Measurements from ENCODE around the gene CLEC4C.
"Not testable (repeated sequence)": the region's sequence is repeated elsewhere in the genome, so short reads cannot be mapped to it uniquely, and the experiment has no call there.

CLEC4C gene

GRCh38 chr12:7747246-7747645 is at the start of gene CLEC4C:
Gene CLEC4C (minus strand): TSS chr12:7747375. CDS start chr12:7747348, 27 bp downstream.
- no peaks in the 10 kb centered on the region for H3F3A ChIP-seq (ENCODE audit: control insufficient read depth, insufficient read depth)
- H3K9me3 ChIP-seq (ENCODE audit: control insufficient read depth, insufficient read depth, low read length): no peaks in the 10 kb centered on the region
- H3K36me3 ChIP-seq (ENCODE audit: control insufficient read depth, low read length): no peaks in the 10 kb centered on the region
- H3K27ac ChIP-seq (ENCODE audit: low read depth, low read length): no peak within 1 kb of the TSS
- no peak for TF ChIP-seq EZH2phosphoT487 (IDR thresholded peaks at IDR 0.05; ENCODE audit: borderline replicate concordance, low read length)
- TF ChIP-seq CTCF (IDR thresholded peaks at IDR 0.05; ENCODE audit: low read depth, low read length, poor library complexity, severe bottlenecking): no peak
- H3K79me2 ChIP-seq (ENCODE audit: control insufficient read depth, low read length): no peaks in the 10 kb centered on the region
- no peaks in the 10 kb centered on the region for H4K20me1 ChIP-seq (ENCODE audit: control insufficient read depth, insufficient read depth, low read depth, low read length)
- H3K4me2 ChIP-seq (ENCODE audit: low read length): no peak within 1 kb of the TSS
- H3K4me1 ChIP-seq (ENCODE audit: control insufficient read depth, low read length): no peaks in the 10 kb centered on the region
- H3K9me2 ChIP-seq (replicated peaks; ENCODE audit: control insufficient read depth, low read length): no peaks in the 10 kb centered on the region
- H3K27me3 ChIP-seq (ENCODE audit: control insufficient read depth, low read length): no peaks in the 10 kb centered on the region
- H3K4me3 ChIP-seq (ENCODE audit: low read length): no peak within 1 kb of the TSS

GRCh38 chr12:7793211-7793610 is 46.0 kb upstream of the CLEC4C start:
- no peaks in the 10 kb centered on the region for H3F3A ChIP-seq (ENCODE audit: control insufficient read depth, insufficient read depth)

GRCh38 chr12:7788884-7789528 is 41.8 kb upstream of the CLEC4C start, which contains the start of gene NANOG:
Gene NANOG (plus strand): TSS chr12:7789402. CDS start chr12:7789615, 213 bp downstream.
- not testable (repeated sequence) for H3K27me3 ChIP-seq (ENCODE audit: control insufficient read depth, low read length); H3K4me3 ChIP-seq (ENCODE audit: low read length); H3K9me2 ChIP-seq (replicated peaks; ENCODE audit: control insufficient read depth, low read length); H3K4me1 ChIP-seq (ENCODE audit: control insufficient read depth, low read length); H3K79me2 ChIP-seq (ENCODE audit: control insufficient read depth, low read length); H3F3A ChIP-seq (ENCODE audit: control insufficient read depth, insufficient read depth); H4K20me1 ChIP-seq (ENCODE audit: control insufficient read depth, insufficient read depth, low read depth, low read length); H3K9me3 ChIP-seq (ENCODE audit: control insufficient read depth, insufficient read depth, low read length); H3K36me3 ChIP-seq (ENCODE audit: control insufficient read depth, low read length); H3K27ac ChIP-seq (ENCODE audit: low read depth, low read length); H3K4me2 ChIP-seq (ENCODE audit: low read length)

More at GRCh38 chr12:7793211-7793610, 46.0 kb upstream of the CLEC4C start:
- no peaks in the 10 kb centered on the region for H3K27me3 ChIP-seq (ENCODE audit: control insufficient read depth, low read length)
- no peaks in the 10 kb centered on the region for H4K20me1 ChIP-seq (ENCODE audit: control insufficient read depth, insufficient read depth, low read depth, low read length)
- no peaks in the 10 kb centered on the region for H3K4me1 ChIP-seq (ENCODE audit: control insufficient read depth, low read length)
- H3K79me2 ChIP-seq (ENCODE audit: control insufficient read depth, low read length): no peaks in the 10 kb centered on the region
- no peak overlapping the region for H3K27ac ChIP-seq (ENCODE audit: low read depth, low read length)
- H3K4me3 ChIP-seq (ENCODE audit: low read length): no peak overlapping the region
- H3K9me3 ChIP-seq (ENCODE audit: control insufficient read depth, insufficient read depth, low read length): no peaks in the 10 kb centered on the region
- H3K9me2 ChIP-seq (replicated peaks; ENCODE audit: control insufficient read depth, low read length): no peaks in the 10 kb centered on the region
- no peaks in the 10 kb centered on the region for H3K36me3 ChIP-seq (ENCODE audit: control insufficient read depth, low read length)
- TF ChIP-seq CTCF (IDR thresholded peaks at IDR 0.05; ENCODE audit: low read depth, low read length, poor library complexity, severe bottlenecking) (no peak), EZH2phosphoT487 (IDR thresholded peaks at IDR 0.05; ENCODE audit: borderline replicate concordance, low read length) (no peak)
- H3K4me2 ChIP-seq (ENCODE audit: low read length): no peak overlapping the region

- Histone ChIP-seq H3K9me2 (replicated peaks; ENCODE audit: control insufficient read depth, low read length) (no peaks in the 10 kb centered on the region), H3K4me3 (ENCODE audit: low read length) (no peak overlapping the region), H3K79me2 (ENCODE audit: control insufficient read depth, low read length) (no peaks in the 10 kb centered on the region), H3K27me3 (ENCODE audit: control insufficient read depth, low read length) (no peaks in the 10 kb centered on the region), H3K4me2 (ENCODE audit: low read length) (no peak overlapping the region), H4K20me1 (ENCODE audit: control insufficient read depth, insufficient read depth, low read depth, low read length) (no peaks in the 10 kb centered on the region), H3K27ac (ENCODE audit: low read depth, low read length) (no peak overlapping the region), H3F3A (ENCODE audit: control insufficient read depth, insufficient read depth) (no peaks in the 10 kb centered on the region), H3K36me3 (ENCODE audit: control insufficient read depth, low read length) (no peaks in the 10 kb centered on the region), H3K4me1 (ENCODE audit: control insufficient read depth, low read length) (no peaks in the 10 kb centered on the region), H3K9me3 (ENCODE audit: control insufficient read depth, insufficient read depth, low read length) (no peaks in the 10 kb centered on the region)
- TF ChIP-seq EZH2phosphoT487 (IDR thresholded peaks at IDR 0.05; ENCODE audit: borderline replicate concordance, low read length) (no peak), CTCF (IDR thresholded peaks at IDR 0.05; ENCODE audit: low read depth, low read length, poor library complexity, severe bottlenecking) (no peak)
These were observed 41.1 kb upstream of the CLEC4C start for GRCh38 chr12:7788294-7788660.
